ENCODE data around the gene KPNA3. TPM values are rescaled to one million over a fixed set of nuclear protein-coding genes. Genes with fewer than 3 reads are reported as not detected.
"Not testable (repeated sequence)": the region's sequence is repeated elsewhere in the genome, so short reads cannot be mapped to it uniquely, and the experiment has no call there.

The KPNA3 gene
- total and polyA plus RNA-seq, 2 experiments from 2014 or later, result 30.5 to 55.7 TPM

DNA sequence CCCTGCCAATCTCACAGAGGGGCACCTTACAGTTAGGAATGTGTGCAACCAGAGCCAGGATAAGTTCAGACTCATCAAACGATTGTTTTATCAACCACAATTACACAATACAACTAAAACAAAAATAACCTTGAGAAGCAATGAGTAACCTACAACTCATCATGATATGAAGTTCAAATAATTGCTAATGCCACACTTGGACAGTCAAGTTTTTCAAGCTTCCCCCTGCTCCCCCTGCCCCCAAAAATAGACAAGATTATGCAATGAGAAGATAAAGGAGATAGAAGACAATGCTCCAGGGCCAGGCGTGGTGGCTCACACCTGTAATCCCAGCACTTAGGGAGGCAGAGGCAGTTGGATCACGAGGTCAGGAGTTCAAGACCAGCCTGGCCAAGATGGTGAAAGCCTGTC lies 13.6 kb upstream of the KPNA3 start:
- Mint-ChIP-seq H3K4me1 (no peaks in the 10 kb centered on the region), H3K27ac (no peak overlapping the region), H3K9me3 (no peaks in the 10 kb centered on the region), H3K27me3 (ENCODE audit: insufficient read depth, low read depth, poor library complexity) (no peaks in the 10 kb centered on the region), H3K36me3 (ENCODE audit: low read depth) (no peaks in the 10 kb centered on the region), H3K4me3 (no peak overlapping the region)
- Histone ChIP-seq H3K4me1 (ENCODE audit: insufficient read depth) (no peaks in the 10 kb centered on the region), H2AFZ (no peak overlapping the region), H4K20me1 (replicated peaks; ENCODE audit: insufficient read depth) (no peaks in the 10 kb centered on the region), H3K4me3 (no peak overlapping the region), H3K79me2 (replicated peaks; ENCODE audit: insufficient read depth) (no peaks in the 10 kb centered on the region), H3K9me2 (ENCODE audit: insufficient read depth) (no peaks in the 10 kb centered on the region), H3K36me3 (ENCODE audit: insufficient read depth) (no peaks in the 10 kb centered on the region), H3K27me3 (ENCODE audit: insufficient read depth) (no peaks in the 10 kb centered on the region), H3K4me2 (no peak overlapping the region), H3F3A (replicated peaks; ENCODE audit: low read depth) (no peaks in the 10 kb centered on the region), H3K27ac (ENCODE audit: low read depth) (no peak overlapping the region)
- ATAC-seq (no peak), DNase-seq (ENCODE audit: low spot score) (no peak)
- TF ChIP-seq, protein P1, sequence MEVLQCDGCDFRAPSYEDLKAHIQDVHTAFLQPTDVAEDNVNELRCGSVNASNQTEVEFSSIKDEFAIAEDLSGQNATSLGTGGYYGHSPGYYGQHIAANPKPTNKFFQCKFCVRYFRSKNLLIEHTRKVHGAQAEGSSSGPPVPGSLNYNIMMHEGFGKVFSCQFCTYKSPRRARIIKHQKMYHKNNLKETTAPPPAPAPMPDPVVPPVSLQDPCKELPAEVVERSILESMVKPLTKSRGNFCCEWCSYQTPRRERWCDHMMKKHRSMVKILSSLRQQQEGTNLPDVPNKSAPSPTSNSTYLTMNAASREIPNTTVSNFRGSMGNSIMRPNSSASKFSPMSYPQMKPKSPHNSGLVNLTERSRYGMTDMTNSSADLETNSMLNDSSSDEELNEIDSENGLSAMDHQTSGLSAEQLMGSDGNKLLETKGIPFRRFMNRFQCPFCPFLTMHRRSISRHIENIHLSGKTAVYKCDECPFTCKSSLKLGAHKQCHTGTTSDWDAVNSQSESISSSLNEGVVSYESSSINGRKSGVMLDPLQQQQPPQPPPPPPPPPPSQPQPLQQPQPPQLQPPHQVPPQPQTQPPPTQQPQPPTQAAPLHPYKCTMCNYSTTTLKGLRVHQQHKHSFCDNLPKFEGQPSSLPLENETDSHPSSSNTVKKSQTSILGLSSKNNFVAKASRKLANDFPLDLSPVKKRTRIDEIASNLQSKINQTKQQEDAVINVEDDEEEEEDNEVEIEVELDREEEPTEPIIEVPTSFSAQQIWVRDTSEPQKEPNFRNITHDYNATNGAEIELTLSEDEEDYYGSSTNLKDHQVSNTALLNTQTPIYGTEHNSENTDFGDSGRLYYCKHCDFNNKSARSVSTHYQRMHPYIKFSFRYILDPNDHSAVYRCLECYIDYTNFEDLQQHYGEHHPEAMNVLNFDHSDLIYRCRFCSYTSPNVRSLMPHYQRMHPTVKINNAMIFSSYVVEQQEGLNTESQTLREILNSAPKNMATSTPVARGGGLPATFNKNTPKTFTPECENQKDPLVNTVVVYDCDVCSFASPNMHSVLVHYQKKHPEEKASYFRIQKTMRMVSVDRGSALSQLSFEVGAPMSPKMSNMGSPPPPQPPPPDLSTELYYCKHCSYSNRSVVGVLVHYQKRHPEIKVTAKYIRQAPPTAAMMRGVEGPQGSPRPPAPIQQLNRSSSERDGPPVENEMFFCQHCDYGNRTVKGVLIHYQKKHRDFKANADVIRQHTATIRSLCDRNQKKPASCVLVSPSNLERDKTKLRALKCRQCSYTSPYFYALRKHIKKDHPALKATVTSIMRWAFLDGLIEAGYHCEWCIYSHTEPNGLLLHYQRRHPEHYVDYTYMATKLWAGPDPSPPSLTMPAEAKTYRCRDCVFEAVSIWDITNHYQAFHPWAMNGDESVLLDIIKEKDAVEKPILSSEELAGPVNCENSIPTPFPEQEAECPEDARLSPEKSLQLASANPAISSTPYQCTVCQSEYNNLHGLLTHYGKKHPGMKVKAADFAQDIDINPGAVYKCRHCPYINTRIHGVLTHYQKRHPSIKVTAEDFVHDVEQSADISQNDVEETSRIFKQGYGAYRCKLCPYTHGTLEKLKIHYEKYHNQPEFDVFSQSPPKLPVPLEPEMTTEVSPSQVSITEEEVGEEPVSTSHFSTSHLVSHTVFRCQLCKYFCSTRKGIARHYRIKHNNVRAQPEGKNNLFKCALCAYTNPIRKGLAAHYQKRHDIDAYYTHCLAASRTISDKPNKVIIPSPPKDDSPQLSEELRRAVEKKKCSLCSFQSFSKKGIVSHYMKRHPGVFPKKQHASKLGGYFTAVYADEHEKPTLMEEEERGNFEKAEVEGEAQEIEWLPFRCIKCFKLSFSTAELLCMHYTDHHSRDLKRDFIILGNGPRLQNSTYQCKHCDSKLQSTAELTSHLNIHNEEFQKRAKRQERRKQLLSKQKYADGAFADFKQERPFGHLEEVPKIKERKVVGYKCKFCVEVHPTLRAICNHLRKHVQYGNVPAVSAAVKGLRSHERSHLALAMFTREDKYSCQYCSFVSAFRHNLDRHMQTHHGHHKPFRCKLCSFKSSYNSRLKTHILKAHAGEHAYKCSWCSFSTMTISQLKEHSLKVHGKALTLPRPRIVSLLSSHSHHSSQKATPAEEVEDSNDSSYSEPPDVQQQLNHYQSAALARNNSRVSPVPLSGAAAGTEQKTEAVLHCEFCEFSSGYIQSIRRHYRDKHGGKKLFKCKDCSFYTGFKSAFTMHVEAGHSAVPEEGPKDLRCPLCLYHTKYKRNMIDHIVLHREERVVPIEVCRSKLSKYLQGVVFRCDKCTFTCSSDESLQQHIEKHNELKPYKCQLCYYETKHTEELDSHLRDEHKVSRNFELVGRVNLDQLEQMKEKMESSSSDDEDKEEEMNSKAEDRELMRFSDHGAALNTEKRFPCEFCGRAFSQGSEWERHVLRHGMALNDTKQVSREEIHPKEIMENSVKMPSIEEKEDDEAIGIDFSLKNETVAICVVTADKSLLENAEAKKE (CRISPR knock-in tag; IDR thresholded peaks at IDR 0.05), result no peak
- TF ChIP-seq JUNB (IDR thresholded peaks at IDR 0.05; ENCODE audit: unreplicated experiment), result no peak
- TF ChIP-seq NANOG (IDR thresholded peaks at IDR 0.05; ENCODE audit: borderline replicate concordance), result no peak
- TF ChIP-seq POLR2AphosphoS5 (IDR thresholded peaks at IDR 0.05; ENCODE audit: low read depth), result no peak
- TF ChIP-seq EZH2 (IDR thresholded peaks at IDR 0.05; ENCODE audit: low read depth, unreplicated experiment), result no peak
- TF ChIP-seq, protein P2, sequence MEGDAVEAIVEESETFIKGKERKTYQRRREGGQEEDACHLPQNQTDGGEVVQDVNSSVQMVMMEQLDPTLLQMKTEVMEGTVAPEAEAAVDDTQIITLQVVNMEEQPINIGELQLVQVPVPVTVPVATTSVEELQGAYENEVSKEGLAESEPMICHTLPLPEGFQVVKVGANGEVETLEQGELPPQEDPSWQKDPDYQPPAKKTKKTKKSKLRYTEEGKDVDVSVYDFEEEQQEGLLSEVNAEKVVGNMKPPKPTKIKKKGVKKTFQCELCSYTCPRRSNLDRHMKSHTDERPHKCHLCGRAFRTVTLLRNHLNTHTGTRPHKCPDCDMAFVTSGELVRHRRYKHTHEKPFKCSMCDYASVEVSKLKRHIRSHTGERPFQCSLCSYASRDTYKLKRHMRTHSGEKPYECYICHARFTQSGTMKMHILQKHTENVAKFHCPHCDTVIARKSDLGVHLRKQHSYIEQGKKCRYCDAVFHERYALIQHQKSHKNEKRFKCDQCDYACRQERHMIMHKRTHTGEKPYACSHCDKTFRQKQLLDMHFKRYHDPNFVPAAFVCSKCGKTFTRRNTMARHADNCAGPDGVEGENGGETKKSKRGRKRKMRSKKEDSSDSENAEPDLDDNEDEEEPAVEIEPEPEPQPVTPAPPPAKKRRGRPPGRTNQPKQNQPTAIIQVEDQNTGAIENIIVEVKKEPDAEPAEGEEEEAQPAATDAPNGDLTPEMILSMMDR (conservative IDR thresholded peaks at IDR 0.05; ENCODE audit: low read depth in 2 of 2), result no peak
- TF ChIP-seq EZH2phosphoT487 (IDR thresholded peaks at IDR 0.05; ENCODE audit: unreplicated experiment), result no peak
- TF ChIP-seq CREB1 (CRISPR knock-in tag; IDR thresholded peaks at IDR 0.05; ENCODE audit: low read depth), result no peak
- TF ChIP-seq, protein P3, sequence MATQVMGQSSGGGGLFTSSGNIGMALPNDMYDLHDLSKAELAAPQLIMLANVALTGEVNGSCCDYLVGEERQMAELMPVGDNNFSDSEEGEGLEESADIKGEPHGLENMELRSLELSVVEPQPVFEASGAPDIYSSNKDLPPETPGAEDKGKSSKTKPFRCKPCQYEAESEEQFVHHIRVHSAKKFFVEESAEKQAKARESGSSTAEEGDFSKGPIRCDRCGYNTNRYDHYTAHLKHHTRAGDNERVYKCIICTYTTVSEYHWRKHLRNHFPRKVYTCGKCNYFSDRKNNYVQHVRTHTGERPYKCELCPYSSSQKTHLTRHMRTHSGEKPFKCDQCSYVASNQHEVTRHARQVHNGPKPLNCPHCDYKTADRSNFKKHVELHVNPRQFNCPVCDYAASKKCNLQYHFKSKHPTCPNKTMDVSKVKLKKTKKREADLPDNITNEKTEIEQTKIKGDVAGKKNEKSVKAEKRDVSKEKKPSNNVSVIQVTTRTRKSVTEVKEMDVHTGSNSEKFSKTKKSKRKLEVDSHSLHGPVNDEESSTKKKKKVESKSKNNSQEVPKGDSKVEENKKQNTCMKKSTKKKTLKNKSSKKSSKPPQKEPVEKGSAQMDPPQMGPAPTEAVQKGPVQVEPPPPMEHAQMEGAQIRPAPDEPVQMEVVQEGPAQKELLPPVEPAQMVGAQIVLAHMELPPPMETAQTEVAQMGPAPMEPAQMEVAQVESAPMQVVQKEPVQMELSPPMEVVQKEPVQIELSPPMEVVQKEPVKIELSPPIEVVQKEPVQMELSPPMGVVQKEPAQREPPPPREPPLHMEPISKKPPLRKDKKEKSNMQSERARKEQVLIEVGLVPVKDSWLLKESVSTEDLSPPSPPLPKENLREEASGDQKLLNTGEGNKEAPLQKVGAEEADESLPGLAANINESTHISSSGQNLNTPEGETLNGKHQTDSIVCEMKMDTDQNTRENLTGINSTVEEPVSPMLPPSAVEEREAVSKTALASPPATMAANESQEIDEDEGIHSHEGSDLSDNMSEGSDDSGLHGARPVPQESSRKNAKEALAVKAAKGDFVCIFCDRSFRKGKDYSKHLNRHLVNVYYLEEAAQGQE (IDR thresholded peaks at IDR 0.05; ENCODE audit: unreplicated experiment), result no peak
- TF ChIP-seq ZNF114 (CRISPR knock-in tag; IDR thresholded peaks at IDR 0.05), result no peak
- TF ChIP-seq ZNF331 (CRISPR knock-in tag; IDR thresholded peaks at IDR 0.05; ENCODE audit: low read depth), result no peak

DNA sequence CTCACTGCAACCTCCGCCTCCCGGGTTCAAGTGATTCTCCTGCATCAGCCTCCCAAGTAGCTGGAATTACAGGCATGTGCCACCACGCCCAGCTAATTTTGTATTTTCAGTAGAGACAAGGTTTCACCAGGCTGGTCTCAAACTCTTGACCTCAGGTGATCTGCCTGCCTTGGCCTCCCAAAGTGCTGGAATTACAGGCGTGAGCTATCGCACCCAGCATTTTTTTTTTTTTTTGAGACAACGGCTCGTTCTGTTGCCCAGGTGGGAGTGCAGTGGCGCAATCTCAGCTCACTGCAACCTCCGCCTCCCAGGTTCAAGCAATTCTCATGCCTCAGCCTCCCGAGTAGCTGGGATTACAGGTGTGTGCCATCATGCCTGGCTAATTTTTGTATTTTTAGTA lies 10.6 kb upstream of the KPNA3 start:
- not testable (repeated sequence) for H3K4me1 Mint-ChIP-seq; H3K4me1 ChIP-seq (ENCODE audit: insufficient read depth); H3K4me3 Mint-ChIP-seq; DNase-seq (ENCODE audit: low spot score); H4K20me1 ChIP-seq (replicated peaks; ENCODE audit: insufficient read depth); H3F3A ChIP-seq (replicated peaks; ENCODE audit: low read depth); H3K9me3 Mint-ChIP-seq; H3K27me3 Mint-ChIP-seq (ENCODE audit: insufficient read depth, low read depth, poor library complexity); H3K36me3 Mint-ChIP-seq (ENCODE audit: low read depth); H3K27me3 ChIP-seq (ENCODE audit: insufficient read depth); H3K9me2 ChIP-seq (ENCODE audit: insufficient read depth); H3K4me3 ChIP-seq; H3K36me3 ChIP-seq (ENCODE audit: insufficient read depth); ATAC-seq; H3K4me2 ChIP-seq; H3K27ac Mint-ChIP-seq; H3K79me2 ChIP-seq (replicated peaks; ENCODE audit: insufficient read depth); H3K27ac ChIP-seq (ENCODE audit: low read depth)
- peak overlapping the region; percentile 91; the same call in 1 of the 2 replicates for H2AFZ ChIP-seq

All from GM23338 (cell line).